ENCODE measurements around the gene CACNA1C. TPM values are rescaled to one million over a fixed set of nuclear protein-coding genes. Genes with fewer than 3 reads are reported as not detected.

The CACNA1C gene
- total RNA-seq, 2 donors from 2014 or later: 8.1 to 18.2 TPM

DNA sequence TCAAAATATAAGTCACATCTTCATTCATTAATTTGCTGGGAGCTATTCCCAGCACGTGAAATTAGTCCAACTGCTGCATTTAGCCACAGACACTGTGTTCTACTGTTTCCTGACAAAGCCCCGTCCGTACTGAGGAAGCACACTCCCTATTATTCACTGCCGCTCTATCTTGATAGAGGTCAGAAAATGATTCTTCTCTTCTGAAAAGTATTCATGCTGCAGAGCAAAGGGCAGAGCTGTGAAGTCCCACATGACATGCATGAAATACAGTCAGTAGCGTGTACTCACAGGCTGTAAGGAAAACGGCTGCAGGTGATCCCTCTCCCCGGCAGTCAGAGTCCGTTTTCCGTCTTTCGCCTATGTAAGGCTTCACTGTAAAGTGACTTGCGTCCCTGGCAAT lies 439.4 kb downstream of the CACNA1C start:
- Histone ChIP-seq H3K27ac (no peak overlapping the region), H3K27me3 (replicated peaks; ENCODE audit: insufficient read depth) (no peaks in the 10 kb centered on the region), H3K9me3 (no peaks in the 10 kb centered on the region), H3K4me3 (no peak overlapping the region), H3K4me1 (replicated peaks) (no peaks in the 10 kb centered on the region), H3K36me3 (no peaks in the 10 kb centered on the region)
- WGBS: 68% methylated on average over 11 of the region's 11 CpGs
- no peak for DNase-seq (ENCODE audit: low spot score)
- TF ChIP-seq, protein P1, sequence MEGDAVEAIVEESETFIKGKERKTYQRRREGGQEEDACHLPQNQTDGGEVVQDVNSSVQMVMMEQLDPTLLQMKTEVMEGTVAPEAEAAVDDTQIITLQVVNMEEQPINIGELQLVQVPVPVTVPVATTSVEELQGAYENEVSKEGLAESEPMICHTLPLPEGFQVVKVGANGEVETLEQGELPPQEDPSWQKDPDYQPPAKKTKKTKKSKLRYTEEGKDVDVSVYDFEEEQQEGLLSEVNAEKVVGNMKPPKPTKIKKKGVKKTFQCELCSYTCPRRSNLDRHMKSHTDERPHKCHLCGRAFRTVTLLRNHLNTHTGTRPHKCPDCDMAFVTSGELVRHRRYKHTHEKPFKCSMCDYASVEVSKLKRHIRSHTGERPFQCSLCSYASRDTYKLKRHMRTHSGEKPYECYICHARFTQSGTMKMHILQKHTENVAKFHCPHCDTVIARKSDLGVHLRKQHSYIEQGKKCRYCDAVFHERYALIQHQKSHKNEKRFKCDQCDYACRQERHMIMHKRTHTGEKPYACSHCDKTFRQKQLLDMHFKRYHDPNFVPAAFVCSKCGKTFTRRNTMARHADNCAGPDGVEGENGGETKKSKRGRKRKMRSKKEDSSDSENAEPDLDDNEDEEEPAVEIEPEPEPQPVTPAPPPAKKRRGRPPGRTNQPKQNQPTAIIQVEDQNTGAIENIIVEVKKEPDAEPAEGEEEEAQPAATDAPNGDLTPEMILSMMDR (IDR thresholded peaks at IDR 0.05): no peak
- no peak for TF ChIP-seq POLR2A (IDR thresholded peaks at IDR 0.05)
- no peak for TF ChIP-seq POLR2AphosphoS5 (IDR thresholded peaks at IDR 0.05)
- intact Hi-C loops (cut with DNase I): no loop called here

DNA sequence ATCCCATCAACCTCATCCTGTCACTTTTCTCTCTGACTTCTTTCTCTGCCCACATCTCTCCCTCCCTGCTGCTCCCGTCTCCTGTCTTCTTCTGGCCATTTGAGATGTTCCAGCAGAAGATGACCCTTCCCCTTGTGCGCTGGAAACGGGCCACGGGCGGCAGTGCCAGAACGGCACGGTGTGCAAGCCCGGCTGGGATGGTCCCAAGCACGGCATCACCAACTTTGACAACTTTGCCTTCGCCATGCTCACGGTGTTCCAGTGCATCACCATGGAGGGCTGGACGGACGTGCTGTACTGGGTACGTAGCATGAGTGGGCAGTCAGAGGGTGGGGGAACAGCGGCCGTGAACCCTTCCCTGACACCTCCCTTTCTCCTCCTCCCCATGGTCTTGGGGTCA lies 440.3 kb downstream of the CACNA1C start:
- no peak for DNase-seq (ENCODE audit: low spot score)
- Histone ChIP-seq H3K4me1 (replicated peaks) (no peaks in the 10 kb centered on the region), H3K36me3 (no peaks in the 10 kb centered on the region), H3K27ac (no peak overlapping the region), H3K9me3 (no peaks in the 10 kb centered on the region), H3K4me3 (no peak overlapping the region), H3K27me3 (replicated peaks; ENCODE audit: insufficient read depth) (no peaks in the 10 kb centered on the region)
- intact Hi-C loops (cut with DNase I): no loop called here
- WGBS: 95% methylated on average over 16 of the region's 16 CpGs
- TF ChIP-seq, protein P1 (IDR thresholded peaks at IDR 0.05): no peak
- no peak for TF ChIP-seq POLR2AphosphoS5 (IDR thresholded peaks at IDR 0.05)

DNA sequence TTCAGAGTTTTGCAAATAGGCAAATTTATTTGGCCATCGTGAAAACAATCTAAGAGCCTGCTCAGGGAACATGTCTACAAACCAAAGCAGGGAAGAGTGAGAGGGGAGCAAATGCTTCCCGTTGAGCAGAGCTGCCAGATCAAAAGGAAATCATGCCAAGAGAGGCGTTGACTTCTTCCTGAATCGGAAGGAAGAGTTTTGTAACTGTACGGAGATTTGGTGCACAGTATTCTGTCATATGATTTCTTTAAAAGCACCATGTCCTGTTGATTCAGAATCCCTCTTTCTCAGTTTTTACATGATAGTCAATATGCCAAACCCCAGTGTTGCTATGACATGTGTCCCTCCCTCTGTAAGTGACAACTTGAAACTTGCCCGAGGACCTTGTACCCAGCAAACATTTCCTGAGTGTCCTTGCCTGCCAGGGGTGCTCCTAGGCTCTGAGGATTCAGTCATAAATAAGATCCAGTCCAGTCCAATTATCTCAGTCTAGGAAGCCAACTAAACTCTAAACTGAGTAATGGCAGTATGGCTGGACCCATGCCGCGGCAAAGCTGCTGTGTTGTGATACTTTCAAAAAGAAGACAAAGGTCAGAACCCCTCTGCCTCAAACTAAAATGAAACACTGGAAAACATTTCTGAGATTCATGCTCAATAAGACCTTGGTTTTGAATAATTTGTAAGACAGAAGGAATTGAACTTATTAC lies 441.9 kb downstream of the CACNA1C start:
- H3K4me1 ChIP-seq (replicated peaks): no peaks in the 10 kb centered on the region
- intact Hi-C loops (cut with DNase I): no loop called here
- no peak overlapping the region for H3K27ac ChIP-seq

DNA sequence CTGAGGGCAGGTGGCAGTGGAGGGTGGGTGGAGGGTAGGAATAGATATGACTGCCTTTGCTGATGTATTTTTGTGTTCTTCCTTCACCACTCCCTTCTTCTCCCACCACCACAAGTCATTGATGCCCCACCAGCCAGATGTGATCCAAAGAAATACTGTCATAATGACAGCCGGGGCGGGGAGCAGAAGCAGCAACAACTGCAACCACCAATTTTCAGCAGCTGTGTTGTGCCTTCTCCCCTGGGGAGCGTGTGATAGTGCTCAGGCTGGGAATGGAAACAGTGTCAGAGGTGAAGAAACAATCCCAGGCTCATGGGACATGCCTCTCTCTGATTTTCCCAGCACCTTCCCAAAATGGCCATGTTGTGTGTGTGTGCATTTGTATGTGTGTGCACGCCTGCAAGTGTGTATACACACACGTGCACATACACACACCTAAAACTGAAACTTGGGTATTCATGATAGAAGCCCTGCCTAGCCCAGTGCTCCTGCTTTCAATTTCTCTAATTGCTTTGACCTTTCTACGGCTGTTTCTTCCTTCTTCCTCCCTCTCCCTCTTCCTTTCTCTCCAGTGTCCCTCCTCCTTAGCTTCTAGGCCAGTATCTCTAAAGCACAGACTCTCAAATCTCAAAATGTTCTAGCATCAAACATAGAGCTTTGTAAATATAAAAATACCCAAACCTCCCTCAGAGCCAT lies 442.8 kb downstream of the CACNA1C start:
- DNase-seq (ENCODE audit: low spot score): no peak
- TF ChIP-seq POLR2AphosphoS5 (IDR thresholded peaks at IDR 0.05) (no peak), POLR2A (IDR thresholded peaks at IDR 0.05) (no peak)
- TF ChIP-seq, protein P1 (IDR thresholded peaks at IDR 0.05): no peak
- intact Hi-C loops (cut with DNase I): no loop called here
- no peak overlapping the region for H3K4me3 ChIP-seq
- no peaks in the 10 kb centered on the region for H3K27me3 ChIP-seq (replicated peaks; ENCODE audit: insufficient read depth)
- no peaks in the 10 kb centered on the region for H3K36me3 ChIP-seq
- H3K27ac ChIP-seq: no peak overlapping the region
- H3K9me3 ChIP-seq: no peaks in the 10 kb centered on the region
- H3K4me1 ChIP-seq (replicated peaks): no peaks in the 10 kb centered on the region
- 81% methylated on average over 6 of the region's 6 CpGs for WGBS

More for the DNA sequence above, 441.9 kb downstream of the CACNA1C start:
- Histone ChIP-seq H3K4me3 (no peak overlapping the region), H3K36me3 (no peaks in the 10 kb centered on the region), H3K9me3 (no peaks in the 10 kb centered on the region), H3K27me3 (replicated peaks; ENCODE audit: insufficient read depth) (no peaks in the 10 kb centered on the region)
- WGBS: 30% methylated on average over 8 of the region's 8 CpGs
- DNase-seq (ENCODE audit: low spot score): no peak
- TF ChIP-seq, protein P1 (IDR thresholded peaks at IDR 0.05): no peak
- peak; percentile 39 for TF ChIP-seq POLR2AphosphoS5 (IDR thresholded peaks at IDR 0.05)
